ENCODE measurements around the gene CDH13.

DNA sequence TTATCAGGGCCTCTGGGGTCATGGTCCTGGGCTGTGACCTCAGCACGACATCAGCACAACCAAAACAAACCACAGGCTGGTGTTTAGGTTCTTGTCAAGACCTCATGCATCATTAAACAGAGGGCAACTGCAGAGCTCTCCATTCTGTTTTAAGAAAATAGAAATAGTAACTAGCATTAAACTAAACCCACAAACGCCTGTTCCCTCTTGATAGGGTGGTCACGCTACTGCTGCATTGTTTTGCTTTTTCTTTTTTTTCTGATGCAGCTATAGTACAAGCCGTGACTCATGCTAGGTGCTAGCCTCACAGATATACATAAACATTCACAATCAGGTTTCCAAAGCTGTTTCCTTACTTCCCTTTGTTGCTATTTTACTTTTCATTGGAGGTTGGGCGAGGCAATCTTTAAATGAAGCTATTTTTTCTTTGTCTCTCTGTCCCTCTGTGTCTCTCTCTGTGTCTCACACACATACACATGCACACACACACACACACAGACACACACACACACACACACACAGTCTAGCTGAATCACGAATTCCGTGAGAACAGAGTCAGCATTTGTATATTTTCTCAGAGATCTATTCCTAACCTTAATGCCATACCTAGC lies 310.3 kb downstream of the CDH13 start:
- TF ChIP-seq ZNF70 (CRISPR knock-in tag; IDR thresholded peaks at IDR 0.05) (no peak), ZFP30 (CRISPR knock-in tag; IDR thresholded peaks at IDR 0.05) (no peak), ISL1 (CRISPR knock-in tag; IDR thresholded peaks at IDR 0.05) (no peak), SNAI2 (CRISPR knock-in tag; IDR thresholded peaks at IDR 0.05) (no peak), CSDC2 (CRISPR knock-in tag; IDR thresholded peaks at IDR 0.05) (no peak)
- TF ChIP-seq, protein P1, sequence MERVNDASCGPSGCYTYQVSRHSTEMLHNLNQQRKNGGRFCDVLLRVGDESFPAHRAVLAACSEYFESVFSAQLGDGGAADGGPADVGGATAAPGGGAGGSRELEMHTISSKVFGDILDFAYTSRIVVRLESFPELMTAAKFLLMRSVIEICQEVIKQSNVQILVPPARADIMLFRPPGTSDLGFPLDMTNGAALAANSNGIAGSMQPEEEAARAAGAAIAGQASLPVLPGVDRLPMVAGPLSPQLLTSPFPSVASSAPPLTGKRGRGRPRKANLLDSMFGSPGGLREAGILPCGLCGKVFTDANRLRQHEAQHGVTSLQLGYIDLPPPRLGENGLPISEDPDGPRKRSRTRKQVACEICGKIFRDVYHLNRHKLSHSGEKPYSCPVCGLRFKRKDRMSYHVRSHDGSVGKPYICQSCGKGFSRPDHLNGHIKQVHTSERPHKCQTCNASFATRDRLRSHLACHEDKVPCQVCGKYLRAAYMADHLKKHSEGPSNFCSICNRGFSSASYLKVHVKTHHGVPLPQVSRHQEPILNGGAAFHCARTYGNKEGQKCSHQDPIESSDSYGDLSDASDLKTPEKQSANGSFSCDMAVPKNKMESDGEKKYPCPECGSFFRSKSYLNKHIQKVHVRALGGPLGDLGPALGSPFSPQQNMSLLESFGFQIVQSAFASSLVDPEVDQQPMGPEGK (CRISPR knock-in tag; IDR thresholded peaks at IDR 0.05; ENCODE audit: borderline replicate concordance), result no peak

Measured in SK-N-SH treated with all-trans-retinoic acid at 6 μM for 48 hours (cell line).